Testis (tissue), 5 donors: ENCODE measurements around the gene NDUFA11. TPM values are rescaled to one million over a fixed set of nuclear protein-coding genes. Genes with fewer than 3 reads are reported as not detected.
A peak's percentile ranks its signal among the peaks of the same experiment; 100 is the strongest.

ENCODE experiments used
- DNase-seq: peaks from one replicate; pipeline ENCODE4 v3.0.0-alpha.2; 2019
- H3K27ac ChIP-seq, 2 donors: fragments of 200-600 bp; sonication (generic); one replicate each; pipeline ENCODE4 v1.5.1; 2019
- H3K27me3 ChIP-seq: fragments of 200-600 bp; sonication (generic); one replicate; pipeline ENCODE4 v1.5.1; 2019
- H3K36me3 ChIP-seq: fragments of 200-600 bp; sonication (generic); one replicate; pipeline ENCODE4 v1.5.1; 2017; ENCODE audit warnings: low read depth; ENCODE audit errors: missing control alignments
- H3K4me1 ChIP-seq: fragments of 200-600 bp; sonication (generic); one replicate; pipeline ENCODE4 v1.5.1; 2019
- H3K4me3 ChIP-seq, 2 donors: fragments of 200-600 bp; sonication (generic); one replicate each; pipeline ENCODE4 v1.5.1; 2017 to 2019
- H3K9me3 ChIP-seq: fragments of 200-600 bp; sonication (generic); one replicate; pipeline ENCODE4 v1.5.1; 2017
- POLR2A ChIP-seq: fragments of 450-650 bp; IDR thresholded peaks from one replicate; pipeline ENCODE4 v1.6.1; 2017; ENCODE audit warnings: antibody characterized with exemption, mild to moderate bottlenecking, moderate library complexity
- WGBS, 2 donors: methylation state at CpG; one replicate each; pipeline ENCODE4 v1.1.5; 2018; 5-methylcytosine and 5-hydroxymethylcytosine counted together
- intact Hi-C: fragments of 100-400 bp; cut with DNase I; formaldehyde crosslinking; loops from one replicate; pipeline ENCODE4 v1.15.1; 2023; ENCODE audit warnings: low total_unique reads
- long read RNA-seq, 2 donors: transcript quantifications; one replicate each; lab custom pipeline, GENCODE V29; 2026
- polyA plus RNA-seq: library from polyadenylated mRNA; stranded (reverse); fragments of 350-450 nt; fragmentation: Illumina TruSeq; extraction: RNeasy Lipid Tissue Mini Kit (QIAGEN cat#74804); gene quantifications from one replicate; pipeline ENCODE4 v1.2.3, GENCODE V29; 2014; ENCODE audit warnings: low read depth, low replicate concordance; ENCODE audit not compliant: insufficient read depth
- total RNA-seq, 2 donors: library from RNA; depleted of rRNA; stranded (reverse); fragments of >200 nt; gene quantifications; one replicate each; pipeline ENCODE4 v1.2.3, GENCODE V29; 2016
- TF ChIP-seq, protein P1 (sequence below), 3 experiments: fragments of 450-650 bp in 2 of 3; fragments of 200-600 bp in 1 of 3; sonication (generic) in 1 of 3; IDR thresholded peaks; one replicate each; pipeline ENCODE4 v1.5.1; 2016 to 2019; ENCODE audit warnings: antibody characterized with exemption in 3 of 3, mild to moderate bottlenecking in 2 of 3, moderate library complexity in 1 of 3

The NDUFA11 gene
- total RNA-seq = 100 to 1,000 TPM; 167 to 194 TPM
- 170 TPM for polyA plus RNA-seq
- long read RNA-seq, donor 1, transcript NDUFA11-205 (3 exons, 2,154 nt) = minor isoform, 6 of 218 reads
- long read RNA-seq, donor 1, transcript NDUFA11-201 (4 exons, 539 nt) = major isoform, 203 of 218 reads
- long read RNA-seq, donor 1, transcript NDUFA11-204 (2 exons, 403 nt) = minor isoform, 5 of 218 reads
- long read RNA-seq, donor 1, partial matches to known transcripts = 0 of 218 reads
- long read RNA-seq, donor 1, other reads (novel, unspliced or antisense) = 0 of 218 reads
- long read RNA-seq, donor 2, transcript NDUFA11-201 (4 exons, 539 nt) = major isoform, 121 of 140 reads
- long read RNA-seq, donor 2, transcript NDUFA11-204 (2 exons, 403 nt) = minor isoform, 14 of 140 reads
- long read RNA-seq, donor 2, partial matches to known transcripts = 0 of 140 reads
- long read RNA-seq, donor 2, other reads (novel, unspliced or antisense) = 0 of 140 reads

DNA sequence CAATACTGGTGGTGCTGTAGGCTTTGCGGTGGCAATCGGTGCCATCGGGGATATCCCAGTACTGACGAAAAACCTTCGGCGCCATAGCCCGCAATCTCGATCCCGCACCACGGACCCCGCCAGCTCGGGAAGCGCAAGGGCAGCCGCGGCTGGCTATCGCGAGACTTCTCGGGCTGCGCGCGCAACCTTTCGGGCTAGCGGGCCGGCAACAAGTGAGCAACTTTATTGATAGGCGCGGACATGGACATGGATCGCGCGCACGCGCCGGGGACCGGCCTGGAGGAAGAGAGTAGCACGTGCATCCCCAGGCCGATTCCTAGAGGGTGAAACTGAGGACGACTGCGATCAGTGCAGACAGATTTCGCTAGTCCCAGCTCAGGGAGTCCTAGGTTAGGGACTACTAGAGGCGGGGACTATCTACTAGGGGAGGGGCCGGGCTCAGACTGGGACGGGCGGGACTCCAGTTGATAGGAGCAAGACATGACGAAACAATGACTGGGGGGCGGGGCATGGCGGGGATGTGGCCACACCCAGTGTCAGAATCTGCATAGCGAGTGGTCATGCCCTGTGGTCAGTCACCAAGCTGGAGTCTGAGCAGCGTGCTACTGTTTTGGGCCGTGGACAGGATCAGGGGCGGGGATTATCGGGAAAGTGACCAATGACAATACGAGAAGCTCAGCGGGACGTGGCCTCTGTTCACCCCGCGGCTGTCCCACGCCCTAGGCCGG lies at the start of gene NDUFA11:
Gene NDUFA11 (minus strand): TSS at position 167 of the 728 bp plus-strand sequence. CDS start 82 bp downstream, at position 85.
- no peak for TF ChIP-seq POLR2A
- TF ChIP-seq, protein P1, sequence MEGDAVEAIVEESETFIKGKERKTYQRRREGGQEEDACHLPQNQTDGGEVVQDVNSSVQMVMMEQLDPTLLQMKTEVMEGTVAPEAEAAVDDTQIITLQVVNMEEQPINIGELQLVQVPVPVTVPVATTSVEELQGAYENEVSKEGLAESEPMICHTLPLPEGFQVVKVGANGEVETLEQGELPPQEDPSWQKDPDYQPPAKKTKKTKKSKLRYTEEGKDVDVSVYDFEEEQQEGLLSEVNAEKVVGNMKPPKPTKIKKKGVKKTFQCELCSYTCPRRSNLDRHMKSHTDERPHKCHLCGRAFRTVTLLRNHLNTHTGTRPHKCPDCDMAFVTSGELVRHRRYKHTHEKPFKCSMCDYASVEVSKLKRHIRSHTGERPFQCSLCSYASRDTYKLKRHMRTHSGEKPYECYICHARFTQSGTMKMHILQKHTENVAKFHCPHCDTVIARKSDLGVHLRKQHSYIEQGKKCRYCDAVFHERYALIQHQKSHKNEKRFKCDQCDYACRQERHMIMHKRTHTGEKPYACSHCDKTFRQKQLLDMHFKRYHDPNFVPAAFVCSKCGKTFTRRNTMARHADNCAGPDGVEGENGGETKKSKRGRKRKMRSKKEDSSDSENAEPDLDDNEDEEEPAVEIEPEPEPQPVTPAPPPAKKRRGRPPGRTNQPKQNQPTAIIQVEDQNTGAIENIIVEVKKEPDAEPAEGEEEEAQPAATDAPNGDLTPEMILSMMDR (IDR thresholded peaks at IDR 0.05) = peak in 1 of 3 experiments; percentile 23
- Histone ChIP-seq H3K27me3 (no peaks in the 10 kb centered on the region), H3K27ac (peak within 1 kb of the TSS; percentile 73 to 89), H3K4me3 (peak within 1 kb of the TSS; percentile 95 to 97), H3K4me1 (peaks cover 15% of the 10 kb centered on the region), H3K9me3 (no peaks in the 10 kb centered on the region), H3K36me3 (no peaks in the 10 kb centered on the region)
- intact Hi-C loops = loop anchor here (10.0 kb wide), 1 partner anchor 119 kb away; the partner anchor contains the start of gene PRR22
- DNase-seq = peak; percentile 99
- WGBS, 2 donors = 0 to 1% methylated on average over 15 to 57 of the region's 57 CpGs

DNA sequence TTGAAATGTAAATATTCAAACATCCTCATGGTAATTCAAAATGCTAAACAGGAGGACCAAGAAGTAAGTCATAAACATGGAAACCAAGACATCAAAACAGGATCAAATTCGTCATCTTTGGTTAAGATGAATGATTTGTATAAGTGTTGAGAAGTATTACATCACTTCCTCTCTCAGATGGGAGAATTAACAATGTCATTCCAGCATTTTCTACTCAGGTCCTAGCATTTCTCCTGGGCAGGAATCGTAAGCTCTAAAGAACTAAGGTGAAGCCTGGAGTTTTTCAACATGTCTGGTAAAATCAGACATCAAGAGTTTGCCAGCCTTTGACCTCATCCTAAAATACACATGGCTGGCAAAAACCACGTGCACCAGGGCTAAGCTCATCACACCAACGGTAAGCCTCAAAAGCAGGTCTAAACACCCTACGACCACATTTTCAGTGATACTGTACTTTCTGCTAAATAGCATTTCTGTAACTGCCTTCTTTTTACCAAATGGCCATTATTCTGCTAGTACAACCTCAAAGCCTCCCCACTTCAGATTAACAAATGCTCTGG lies 49.5 kb upstream of the NDUFA11 start:
- TF ChIP-seq, protein P1 (IDR thresholded peaks at IDR 0.05) = no peak
- no peak for TF ChIP-seq POLR2A
- H3K4me1 ChIP-seq = peaks cover 39% of the 10 kb centered on the region
- H3K9me3 ChIP-seq = no peaks in the 10 kb centered on the region
- no peak overlapping the region for H3K27ac ChIP-seq
- 83 to 90% methylated on average over 5 of the region's 5 CpGs for WGBS, 2 donors
- no peaks in the 10 kb centered on the region for H3K36me3 ChIP-seq
- H3K4me3 ChIP-seq = no peak overlapping the region
- no peaks in the 10 kb centered on the region for H3K27me3 ChIP-seq
- intact Hi-C loops = no loop called here
- no peak for DNase-seq

DNA sequence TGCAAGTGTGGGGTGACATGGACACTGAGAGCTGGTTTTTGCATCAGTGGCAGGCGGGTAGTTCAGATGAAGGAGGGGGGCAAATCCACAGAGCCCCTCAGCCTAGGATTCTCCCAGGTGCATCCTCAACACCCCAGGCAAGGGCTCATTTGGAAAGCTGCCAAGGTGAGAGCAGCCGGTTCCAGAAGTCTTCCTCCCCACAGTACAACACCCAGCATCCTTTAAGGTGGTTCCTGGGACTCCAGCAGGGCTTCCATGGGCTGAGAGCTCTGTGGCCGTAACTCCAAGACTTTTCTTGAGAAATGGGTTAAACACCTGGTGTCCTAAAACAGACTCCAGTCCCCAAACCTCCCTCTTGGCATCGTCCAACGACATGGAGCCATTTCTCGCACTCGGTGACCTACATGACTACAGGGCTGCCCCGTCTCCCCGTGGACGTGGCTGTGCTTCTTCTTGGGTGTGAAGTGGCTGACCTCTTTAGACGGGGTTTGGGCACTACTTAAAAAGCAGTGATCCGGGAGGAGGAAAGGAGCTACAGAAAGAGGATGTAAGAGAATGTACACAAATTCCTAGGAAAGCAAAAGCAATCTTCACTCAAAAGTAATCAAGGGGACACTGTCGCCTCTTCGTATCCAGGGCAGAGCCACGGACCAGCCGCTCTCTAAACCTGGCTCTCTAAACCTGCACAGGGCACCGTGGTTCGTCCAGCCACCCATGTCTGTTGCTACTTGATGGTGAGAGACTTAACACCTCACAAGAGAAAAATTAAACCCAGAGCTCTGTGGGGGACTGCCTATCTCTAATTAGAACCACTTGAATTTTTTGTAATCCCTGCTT lies 48.8 kb upstream of the NDUFA11 start:
- no peak for DNase-seq
- H3K27ac ChIP-seq = no peak overlapping the region
- no peak overlapping the region for H3K4me3 ChIP-seq
- TF ChIP-seq, protein P1 (IDR thresholded peaks at IDR 0.05) = no peak
- TF ChIP-seq POLR2A = no peak
- intact Hi-C loops = no loop called here
- no peaks in the 10 kb centered on the region for H3K27me3 ChIP-seq
- H3K9me3 ChIP-seq = no peaks in the 10 kb centered on the region
- no peaks in the 10 kb centered on the region for H3K36me3 ChIP-seq
- 79 to 85% methylated on average over 16 to 18 of the region's 18 CpGs for WGBS, 2 donors
- H3K4me1 ChIP-seq = peaks cover 46% of the 10 kb centered on the region

DNA sequence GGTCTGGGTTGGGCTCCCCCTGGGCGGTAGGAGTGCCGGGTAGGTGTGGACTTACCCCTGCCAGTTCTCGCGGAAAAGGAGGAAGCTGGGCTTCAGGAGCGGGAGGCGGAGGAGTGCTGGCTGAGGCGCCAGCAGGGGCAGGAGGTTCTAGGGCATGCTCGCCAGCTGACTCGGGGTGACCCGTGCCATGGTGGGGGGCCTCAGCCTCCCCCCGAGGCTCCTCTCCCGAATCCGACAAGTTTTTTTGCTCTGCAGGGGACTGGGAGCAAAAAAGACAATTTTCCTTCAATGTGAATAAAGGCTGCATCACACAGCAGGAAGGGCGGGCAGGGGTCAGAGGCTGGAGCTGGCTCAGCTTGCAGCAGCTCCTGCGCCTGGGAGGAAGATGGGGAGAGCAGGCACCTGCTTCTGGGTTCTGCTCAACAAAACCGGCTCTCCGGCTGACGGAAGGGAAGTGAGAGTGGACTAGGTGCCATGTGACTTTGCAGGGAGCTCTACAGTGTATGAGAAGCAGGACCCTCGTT lies 47.8 kb upstream of the NDUFA11 start:
- Histone ChIP-seq H3K4me3 (no peak overlapping the region), H3K4me1 (peaks cover 56% of the 10 kb centered on the region), H3K27me3 (no peaks in the 10 kb centered on the region), H3K9me3 (no peaks in the 10 kb centered on the region), H3K36me3 (no peaks in the 10 kb centered on the region), H3K27ac (no peak overlapping the region)
- intact Hi-C loops = no loop called here
- TF ChIP-seq, protein P1 (IDR thresholded peaks at IDR 0.05) = no peak
- no peak for TF ChIP-seq POLR2A
- DNase-seq = peak; percentile 23
- WGBS, 2 donors = 61 to 74% methylated on average over 19 of the region's 19 CpGs
